ENCODE data around the gene OR1I1. TPM values are rescaled to one million over a fixed set of nuclear protein-coding genes. Genes with fewer than 3 reads are reported as not detected.

OR1I1 gene
- polyA plus RNA-seq, 5 donors, result 0.05 to 0.15 (median 0.09) TPM

Other genes with a start within 250 kb of the OR1I1 start
- not detected for gene OR7A5, start 247.0 kb upstream of the OR1I1 start, polyA plus RNA-seq (ENCODE audit: insufficient read depth in 1 of 5, insufficient read length in 5 of 5, low replicate concordance in 1 of 5)
- under 1 TPM; 0.05 to 0.22 (median 0.12) TPM for gene OR7C1, start 247.0 kb upstream of the OR1I1 start, polyA plus RNA-seq (ENCODE audit: insufficient read depth in 1 of 5, insufficient read length in 5 of 5, low replicate concordance in 1 of 5)
- not detected for gene OR7A10, start 233.3 kb upstream of the OR1I1 start, polyA plus RNA-seq (ENCODE audit: insufficient read depth in 1 of 5, insufficient read length in 5 of 5, low replicate concordance in 1 of 5)
- under 1 TPM in 2 of 5 donors, not detected in 3; 0.03 to 0.05 TPM for gene OR7A17, start 196.1 kb upstream of the OR1I1 start, polyA plus RNA-seq (ENCODE audit: insufficient read depth in 1 of 5, insufficient read length in 5 of 5, low replicate concordance in 1 of 5)
- gene OR7C2, start 140.7 kb upstream of the OR1I1 start, polyA plus RNA-seq (ENCODE audit: insufficient read depth in 1 of 5, insufficient read length in 5 of 5, low replicate concordance in 1 of 5), result not detected
- under 1 TPM; 0.09 to 0.33 (median 0.21) TPM for gene SLC1A6, start 102.3 kb upstream of the OR1I1 start, polyA plus RNA-seq (ENCODE audit: insufficient read depth in 1 of 5, insufficient read length in 5 of 5, low replicate concordance in 1 of 5)
- not detected for gene CASP14, start 32.7 kb upstream of the OR1I1 start, polyA plus RNA-seq (ENCODE audit: insufficient read depth in 1 of 5, insufficient read length in 5 of 5, low replicate concordance in 1 of 5)
- 10 to 100 TPM; 16.6 to 33.0 (median 21.8) TPM for gene SYDE1, start 25.2 kb downstream of the OR1I1 start, polyA plus RNA-seq (ENCODE audit: insufficient read depth in 1 of 5, insufficient read length in 5 of 5, low replicate concordance in 1 of 5)
- gene NOTCH3, start 118.8 kb downstream of the OR1I1 start, polyA plus RNA-seq (ENCODE audit: insufficient read depth in 1 of 5, insufficient read length in 5 of 5, low replicate concordance in 1 of 5), result 100 to 1,000 TPM in 2 of 5 donors, 10 to 100 TPM in 3; 70.8 to 127 (median 92.1) TPM
- gene EPHX3, start 150.2 kb downstream of the OR1I1 start, polyA plus RNA-seq (ENCODE audit: insufficient read depth in 1 of 5, insufficient read length in 5 of 5, low replicate concordance in 1 of 5), result 1 to 10 TPM; 2.0 to 3.8 (median 3.0) TPM